Glomerular visceral epithelial cell (primary cell): ENCODE data around the gene BOD1L2.

ENCODE experiments used
- DNase-seq: peaks from one replicate; pipeline ENCODE4 v3.0.0-alpha.2; 2016; ENCODE audit errors: extremely low spot score

BOD1L2 gene

DNA sequence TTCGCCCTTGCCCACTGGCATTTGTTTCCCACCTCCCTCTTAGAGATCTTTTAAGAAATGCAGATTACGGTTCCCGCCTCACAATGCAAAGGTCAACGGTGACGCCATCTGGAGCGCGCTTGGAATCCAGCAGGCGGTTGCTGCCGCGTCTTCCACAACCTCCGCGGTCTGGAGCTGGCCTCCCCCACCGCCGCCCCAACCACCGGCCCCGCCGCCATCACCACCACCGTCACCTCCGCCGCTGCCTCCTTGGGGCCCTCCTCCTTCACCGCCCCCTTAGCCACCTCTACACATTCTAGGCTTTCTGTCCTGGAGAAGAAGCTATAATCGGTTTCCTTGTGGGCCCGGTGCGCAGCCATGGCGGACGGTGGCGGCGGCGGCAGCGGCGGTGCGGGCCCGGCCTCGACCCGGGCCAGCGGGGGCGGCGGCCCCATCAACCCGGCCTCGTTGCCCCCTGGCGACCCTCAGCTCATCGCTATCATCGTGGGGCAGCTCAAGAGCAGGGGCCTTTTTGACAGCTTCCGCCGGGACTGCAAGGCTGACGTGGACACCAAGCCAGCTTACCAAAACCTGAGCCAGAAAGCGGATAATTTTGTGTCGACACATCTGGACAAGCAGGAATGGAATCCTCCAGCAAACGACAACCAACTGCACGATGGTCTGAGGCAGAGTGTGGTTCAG, at the start of gene BOD1L2:
Gene BOD1L2, plus strand, starts transcription at position 132 of the 681 bp plus-strand sequence. Its CDS starts 226 bp downstream, at position 358.
- no peak for DNase-seq

DNA sequence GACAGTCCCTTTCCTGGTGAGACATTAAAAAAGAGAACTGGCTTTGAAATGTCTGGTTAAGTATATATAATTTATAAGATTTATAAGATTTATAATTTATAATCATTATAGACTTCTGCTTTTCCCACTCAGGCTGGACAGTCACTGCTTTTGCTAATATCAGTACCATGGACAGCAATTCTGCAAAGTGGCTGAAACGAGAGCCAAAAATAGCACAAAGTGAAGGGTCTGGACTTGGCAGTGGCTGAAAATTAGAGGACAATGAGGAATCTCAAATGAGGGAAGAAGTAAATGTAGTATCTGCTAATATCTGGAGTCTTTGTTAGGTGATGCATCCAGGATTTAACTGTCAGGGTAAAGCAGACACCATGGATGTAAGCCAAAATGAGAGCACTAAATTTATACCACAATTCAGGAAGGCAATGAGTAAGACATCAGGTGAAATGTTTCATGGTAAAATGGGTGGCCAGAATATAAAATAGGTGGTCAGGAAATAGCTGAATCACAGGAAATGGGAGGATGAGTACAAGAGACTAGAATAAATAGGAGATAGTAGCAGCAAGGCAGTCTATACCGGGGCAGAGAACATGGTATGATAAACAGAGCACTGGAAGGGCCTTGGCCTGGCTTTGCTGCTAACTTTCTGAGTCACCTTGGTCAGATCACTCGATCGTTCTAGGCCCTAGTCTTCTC, 39.6 kb upstream of the BOD1L2 start:
- DNase-seq, result peak; percentile 28

- DNase-seq, result no peak
Observed at GRCh38 chr18:57110290-57110689, 36.6 kb upstream of the BOD1L2 start.

GRCh38 chr18:57113799-57114420, 33.0 kb upstream of the BOD1L2 start:
- no peak for DNase-seq

GRCh38 chr18:57116598-57117132, 30.2 kb upstream of the BOD1L2 start:
- DNase-seq, result no peak

GRCh38 chr18:57121542-57122112, 25.3 kb upstream of the BOD1L2 start:
- no peak for DNase-seq

DNA sequence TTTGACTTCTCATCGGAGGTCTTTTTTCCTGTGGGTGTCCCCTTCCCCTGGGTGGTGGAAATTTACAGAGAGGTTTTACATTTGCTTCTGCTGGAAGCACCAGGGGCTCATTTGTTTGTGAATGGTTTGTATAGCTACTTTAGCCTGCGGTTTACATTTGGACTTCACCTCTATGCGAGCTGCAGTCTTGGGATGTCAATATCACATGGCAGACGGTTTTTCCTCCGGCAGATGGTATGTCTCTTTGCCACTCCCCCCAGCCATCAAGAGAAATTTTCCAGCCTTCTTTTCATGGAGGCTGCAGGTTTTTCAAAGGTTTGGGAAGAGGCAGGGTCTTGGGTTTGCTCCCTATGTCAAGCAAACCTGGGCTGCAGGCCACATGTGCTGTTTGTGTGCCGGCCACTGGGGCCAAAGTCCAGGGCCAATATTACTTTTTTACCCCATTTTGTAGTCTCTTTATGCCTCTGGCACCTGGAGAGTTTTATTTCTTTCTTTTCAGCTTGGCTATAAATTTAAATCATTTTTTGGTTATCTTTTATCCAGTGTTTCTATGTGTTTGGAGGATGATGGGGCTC, 23.9 kb upstream of the BOD1L2 start:
- DNase-seq, result no peak

DNA sequence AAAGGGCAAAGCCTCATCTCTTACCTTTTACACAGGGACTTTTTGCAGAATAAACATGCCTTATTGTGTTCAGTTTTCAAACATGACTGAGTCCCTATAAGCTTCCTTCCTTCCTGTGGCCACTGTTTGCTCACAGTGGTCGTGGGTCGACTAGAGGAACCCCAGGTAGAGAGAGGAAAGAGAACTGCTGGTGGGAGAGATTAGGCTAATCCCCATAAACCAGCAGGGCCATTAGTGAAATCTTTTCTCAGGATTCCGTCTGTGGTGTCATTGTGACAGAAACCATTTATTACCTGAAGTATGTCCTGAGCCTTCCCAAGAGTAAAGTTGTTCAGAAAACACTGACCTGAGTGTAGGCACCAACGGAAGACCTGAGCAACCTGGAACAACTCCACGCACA, 21.3 kb upstream of the BOD1L2 start:
- no peak for DNase-seq

- DNase-seq, result no peak
Observed at GRCh38 chr18:57128220-57128932, 18.5 kb upstream of the BOD1L2 start.

GRCh38 chr18:57131101-57131500, 15.8 kb upstream of the BOD1L2 start:
- no peak for DNase-seq

DNA sequence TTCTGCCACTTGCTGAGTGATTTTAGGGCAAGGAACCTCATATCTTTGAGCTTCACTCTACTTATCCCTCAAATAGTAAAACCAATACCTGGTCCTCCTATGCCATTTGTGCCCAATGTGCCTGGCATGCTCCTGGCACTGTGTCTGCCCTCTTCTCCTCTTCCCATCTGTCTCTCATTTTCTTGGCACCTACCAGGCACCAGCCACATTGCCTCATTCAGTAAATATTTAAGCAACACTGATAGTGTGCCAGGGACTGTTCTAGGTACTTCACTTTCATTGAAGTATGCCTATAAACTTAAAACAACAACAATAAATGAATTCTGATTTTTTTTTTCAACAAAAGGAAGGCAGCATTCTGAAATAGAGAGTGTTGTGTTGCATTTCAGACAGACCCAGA, 15.1 kb upstream of the BOD1L2 start:
- DNase-seq, result no peak

DNA sequence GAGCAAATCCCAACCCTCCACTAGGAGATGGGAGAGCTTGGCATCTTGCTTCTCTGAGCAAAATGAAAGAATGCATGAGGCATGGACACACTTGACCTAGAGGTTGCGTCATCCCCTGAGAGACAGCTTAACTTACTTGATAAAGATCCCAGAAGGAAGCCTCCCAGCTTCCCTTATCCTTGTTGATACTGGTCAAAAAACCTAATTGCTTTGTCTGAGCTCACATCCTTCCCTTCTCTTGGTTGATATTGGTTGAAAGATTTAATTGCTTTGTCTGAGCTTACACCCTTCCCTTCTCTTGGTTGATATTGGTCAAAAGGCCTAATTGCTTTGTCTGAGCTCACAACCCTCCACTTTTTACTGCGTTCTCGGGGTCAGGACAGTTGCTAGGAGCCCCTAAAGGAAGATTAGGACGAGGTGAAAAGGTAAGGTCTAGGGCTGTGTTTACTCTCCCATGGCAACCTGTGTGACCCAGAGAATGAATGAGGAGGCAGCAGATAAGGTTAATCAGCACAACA, 12.2 kb upstream of the BOD1L2 start:
- no peak for DNase-seq

DNA sequence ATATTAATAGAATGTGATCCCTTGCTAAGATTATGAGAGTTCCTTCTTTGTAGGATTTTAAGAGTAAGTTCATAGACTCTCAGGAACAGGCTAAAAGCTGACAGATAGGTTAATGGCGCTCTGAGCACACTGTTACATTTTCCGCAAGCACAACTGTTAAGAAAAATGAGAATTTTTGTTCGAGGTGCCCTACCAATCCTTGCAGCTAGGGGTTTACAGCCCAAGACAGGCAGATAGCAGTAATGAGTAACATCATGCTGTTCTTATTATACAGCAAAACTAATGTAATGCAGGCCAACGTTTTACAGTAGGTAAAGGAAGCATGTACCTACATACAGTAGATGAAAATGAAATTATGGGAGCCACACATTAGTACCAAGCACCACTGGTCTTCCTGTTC, 11.2 kb upstream of the BOD1L2 start:
- DNase-seq, result no peak

- no peak for DNase-seq
Observed at GRCh38 chr18:57137847-57138246, 9.0 kb upstream of the BOD1L2 start.

DNA sequence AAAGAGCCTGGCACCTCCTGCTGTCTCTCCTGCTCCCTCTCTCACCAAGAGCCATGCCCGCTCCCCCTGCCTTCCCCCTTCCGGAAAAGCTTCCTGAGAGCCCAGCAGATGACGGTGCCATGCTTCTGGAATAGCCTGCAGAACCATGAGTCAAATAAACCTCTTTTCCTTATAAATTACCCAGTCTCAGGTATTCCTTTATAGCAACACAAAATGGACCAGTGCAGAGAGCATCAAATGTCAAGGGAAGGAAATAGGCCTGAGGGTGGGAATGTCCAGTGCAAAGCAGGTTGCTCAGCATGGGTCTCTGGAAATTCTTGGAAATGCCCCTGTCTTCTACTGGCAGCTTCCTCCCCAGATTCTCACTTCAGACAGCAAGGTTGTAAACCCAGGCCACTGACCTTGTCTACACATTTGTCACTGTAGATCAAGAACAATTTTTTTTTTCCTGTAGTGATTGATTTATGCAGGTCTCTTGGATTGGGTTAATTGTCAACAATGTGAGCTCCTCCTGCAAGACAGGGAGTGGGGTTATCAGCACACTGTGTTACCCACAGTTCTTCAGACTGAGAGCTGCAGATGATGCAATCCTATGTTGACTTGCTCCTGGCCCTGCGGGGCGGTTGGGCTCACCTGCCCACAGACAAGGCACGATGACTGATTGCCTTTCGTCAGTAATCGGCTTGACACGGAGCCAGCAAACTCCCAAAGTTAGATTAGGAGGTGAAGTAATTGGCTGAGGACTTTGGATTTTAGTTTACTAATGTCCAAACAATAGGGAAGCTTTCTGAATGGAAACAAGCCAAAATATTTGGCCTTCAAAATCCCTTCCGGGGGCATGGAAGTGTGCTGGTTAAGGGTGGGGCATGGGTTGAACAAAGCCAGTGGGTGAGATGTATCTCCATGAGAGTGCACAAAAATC, 5.4 kb upstream of the BOD1L2 start:
- no peak for DNase-seq

GRCh38 chr18:57142324-57142723, 4.6 kb upstream of the BOD1L2 start:
- DNase-seq, result no peak

DNA sequence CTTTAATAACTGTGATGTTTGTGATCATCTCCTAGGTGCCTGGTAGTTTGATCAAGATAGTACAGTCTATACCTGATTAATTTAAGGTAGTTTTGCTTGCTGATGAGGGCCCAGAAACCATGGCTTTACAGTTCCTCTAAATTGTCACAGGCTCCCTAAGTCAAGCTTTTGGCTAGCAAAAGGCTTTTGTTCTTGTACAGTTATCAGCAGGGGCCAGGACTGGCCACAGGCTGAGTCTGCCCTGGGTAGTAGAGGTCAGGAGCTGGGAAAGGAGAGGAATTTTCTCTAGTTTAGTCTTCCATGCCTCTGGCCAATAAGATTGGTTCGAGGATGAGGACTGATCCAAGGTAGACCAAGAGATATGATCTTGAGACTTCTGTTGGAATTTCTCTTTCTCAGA, 3.6 kb upstream of the BOD1L2 start:
- no peak for DNase-seq

DNA sequence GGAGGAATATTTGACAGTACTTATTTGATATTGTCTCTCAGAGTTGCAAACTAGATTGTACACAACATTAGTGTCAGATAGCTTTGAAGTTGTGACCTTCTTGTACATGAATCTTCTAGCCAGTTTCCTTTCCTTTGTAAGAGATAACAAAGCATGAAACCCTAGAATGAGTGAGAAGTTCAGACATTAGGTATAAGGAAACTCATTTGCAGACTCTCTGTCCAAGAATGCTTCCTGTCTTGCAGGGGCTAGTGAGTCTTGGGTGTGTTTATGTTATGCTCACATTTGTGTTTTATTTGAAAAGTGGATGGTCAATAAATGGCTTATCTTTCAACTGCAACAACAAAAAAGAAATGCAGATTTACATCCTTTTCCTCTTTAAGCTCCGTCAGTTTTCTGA, 1.4 kb downstream of the BOD1L2 start:
- DNase-seq, result no peak

DNA sequence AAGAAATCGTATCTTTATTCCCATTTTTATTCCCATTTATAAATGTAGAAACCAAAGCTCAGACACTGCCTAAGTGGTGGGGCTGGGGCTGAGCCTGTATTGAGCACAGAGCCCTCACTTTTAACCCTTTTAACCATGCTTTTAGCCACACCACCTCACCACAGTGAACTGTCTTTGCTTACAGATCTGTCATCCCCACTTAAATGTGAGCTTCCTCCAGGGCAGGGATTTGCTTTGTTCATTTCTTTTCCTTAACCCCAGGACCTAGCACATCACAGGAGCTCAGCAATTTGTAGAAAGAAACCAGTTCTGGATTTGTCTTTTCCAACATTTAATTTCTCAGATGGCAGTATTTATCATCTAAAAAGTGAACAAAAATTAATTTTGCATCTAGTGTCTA, 2.2 kb downstream of the BOD1L2 start:
- no peak for DNase-seq

GRCh38 chr18:57149531-57149930, 2.6 kb downstream of the BOD1L2 start:
- DNase-seq, result no peak
